Mesangial cell (primary cell): ENCODE measurements around the gene PLCD3. TPM values are rescaled to one million over a fixed set of nuclear protein-coding genes. Genes with fewer than 3 reads are reported as not detected.

Source experiments
- total RNA-seq: library from RNA; depleted of rRNA; stranded (reverse); fragments of >200 nt; gene quantifications from 2 replicates; pipeline ENCODE4 v1.2.3, GENCODE V29; 2015

Gene PLCD3
- total RNA-seq, result 74.5 and 178 TPM in 2 replicates

GRCh38 chr17:45132320-45132571 lies at the start of gene PLCD3:
Gene PLCD3 (minus strand): TSS chr17:45132515. CDS start chr17:45132410, 105 bp downstream.

GRCh38 chr17:45161288-45162024 lies 29.1 kb upstream of the PLCD3 start, which contains the start of gene HEXIM2:
Gene HEXIM2 (plus strand): TSS chr17:45161875. CDS start chr17:45162794, 919 bp downstream.

GRCh38 chr17:45148183-45149036 lies 16.1 kb upstream of the PLCD3 start, which contains the start of gene HEXIM1:
Gene HEXIM1 (plus strand): TSS chr17:45148475. CDS start chr17:45149191, 716 bp downstream.

GRCh38 chr17:45135192-45135977 lies 3.1 kb upstream of the PLCD3 start, which contains the start of gene ACBD4:
Gene ACBD4 (plus strand): TSS chr17:45135687. CDS start chr17:45136145, 458 bp downstream.

GRCh38 chr17:45060797-45061605 lies 71.3 kb downstream of the PLCD3 start, which contains the start of gene NMT1:
Gene NMT1 (plus strand): TSS chr17:45061317. CDS start chr17:45061330, 13 bp downstream.

Other genes starting within 250 kb of the PLCD3 start
- gene EFTUD2, start 233.1 kb downstream of the PLCD3 start, total RNA-seq, result 70.1 and 96.8 TPM in 2 replicates
- gene GFAP, start 217.0 kb downstream of the PLCD3 start, total RNA-seq, result 0.38 and 0.49 TPM in 2 replicates
- 2.4 and 35.8 TPM in 2 replicates for gene KIF18B, start 184.7 kb downstream of the PLCD3 start, total RNA-seq
- 2.2 TPM in 1 of 2 replicates, not detected in the other for gene C1QL1, start 164.2 kb downstream of the PLCD3 start, total RNA-seq
- gene DCAKD, start 80.9 kb downstream of the PLCD3 start, total RNA-seq, result 42.5 and 77.6 TPM in 2 replicates
- gene NMT1, start 71.2 kb downstream of the PLCD3 start, total RNA-seq, result 66.0 and 69.9 TPM in 2 replicates
- gene ACBD4, start 3.2 kb upstream of the PLCD3 start, total RNA-seq, result 2.9 and 10.6 TPM in 2 replicates
- 9.6 and 14.8 TPM in 2 replicates for gene HEXIM1, start 16.0 kb upstream of the PLCD3 start, total RNA-seq
- gene HEXIM2, start 29.4 kb upstream of the PLCD3 start, total RNA-seq, result 5.2 and 13.4 TPM in 2 replicates
- gene FMNL1, start 89.4 kb upstream of the PLCD3 start, total RNA-seq, result 10.6 and 11.4 TPM in 2 replicates
- not detected in 2 replicates for gene SPATA32, start 129.6 kb upstream of the PLCD3 start, total RNA-seq
- 4.6 and 6.0 TPM in 2 replicates for gene MAP3K14, start 184.5 kb upstream of the PLCD3 start, total RNA-seq